Measurements from ENCODE around the gene FAT3. TPM values are rescaled to one million over a fixed set of nuclear protein-coding genes. Genes with fewer than 3 reads are reported as not detected.

The FAT3 gene
- polyA plus RNA-seq, 1 donor (not counting 4 experiments of a cell fraction or from before 2014, with no cell fraction given) = 0.69 TPM

- Histone ChIP-seq H3K4me3 (ENCODE audit: control insufficient read depth in 2 of 3, extremely low read depth in 1 of 3, insufficient read depth in 2 of 3, low read depth in 1 of 3, low read length in 3 of 3) (no peak overlapping the region), H3K9ac (ENCODE audit: control insufficient read depth, extremely low read depth, insufficient read depth, low read length) (no peak overlapping the region), H3K36me3 (ENCODE audit: control insufficient read depth in 2 of 2, extremely low read depth in 1 of 2, insufficient read depth in 2 of 2, low read length in 2 of 2) (no peaks in the 10 kb centered on the region), H3K9me1 (ENCODE audit: control insufficient read depth, extremely low read depth, insufficient read depth, low read length) (no peaks in the 10 kb centered on the region), H3K4me1 (ENCODE audit: control insufficient read depth, extremely low read depth, insufficient read depth, low read length) (no peaks in the 10 kb centered on the region), H3K27ac (ENCODE audit: control insufficient read depth, insufficient read depth, low read length) (no peak overlapping the region), H3K9me3 (ENCODE audit: control insufficient read depth, low read depth, low read length) (no peaks in the 10 kb centered on the region), H4K20me1 (ENCODE audit: control insufficient read depth, extremely low read depth, insufficient read depth, low read length) (no peaks in the 10 kb centered on the region), H3K27me3 (ENCODE audit: control insufficient read depth, extremely low read depth, insufficient read depth, low read length) (no peaks in the 10 kb centered on the region), H3K79me2 (ENCODE audit: control insufficient read depth, insufficient read depth, low read length) (no peaks in the 10 kb centered on the region), H3K4me2 (ENCODE audit: control insufficient read depth, extremely low read depth, insufficient read depth, low read depth, low read length) (no peak overlapping the region), H2AFZ (ENCODE audit: control insufficient read depth, low read length) (no peak overlapping the region)
- dilution Hi-C loops (cut with MboI; ENCODE audit: extremely low pct_ligation_motif_present, low sequenced_read_pairs) = no loop called here
- FAIRE-seq (no peak), DNase-seq (ENCODE audit: low read depth, low spot score) (no peak)
- no peak for TF ChIP-seq EZH2 (IDR thresholded peaks at IDR 0.05; ENCODE audit: low read length)
- no peak for TF ChIP-seq CTCF (optimal IDR thresholded peaks at IDR 0.05 in 1 of 3, IDR thresholded peaks at IDR 0.05 in 1 of 3, conservative IDR thresholded peaks at IDR 0.05 in 1 of 3; ENCODE audit: extremely low read depth in 1 of 3, insufficient read depth in 2 of 3, low read length in 3 of 3)
Measured at GRCh38 chr11:92216789-92217188, 7.8 kb upstream of the FAT3 start.

GRCh38 chr11:92219476-92219875 lies 5.1 kb upstream of the FAT3 start:
- H3K9me1 ChIP-seq (ENCODE audit: control insufficient read depth, extremely low read depth, insufficient read depth, low read length) = no peaks in the 10 kb centered on the region
- no peak overlapping the region for H3K9ac ChIP-seq (ENCODE audit: control insufficient read depth, extremely low read depth, insufficient read depth, low read length)
- no peaks in the 10 kb centered on the region for H3K36me3 ChIP-seq (ENCODE audit: control insufficient read depth in 2 of 2, extremely low read depth in 1 of 2, insufficient read depth in 2 of 2, low read length in 2 of 2)
- no peak for TF ChIP-seq CTCF (optimal IDR thresholded peaks at IDR 0.05 in 1 of 3, IDR thresholded peaks at IDR 0.05 in 1 of 3, conservative IDR thresholded peaks at IDR 0.05 in 1 of 3; ENCODE audit: extremely low read depth in 1 of 3, insufficient read depth in 2 of 3, low read length in 3 of 3)
- TF ChIP-seq EZH2 (IDR thresholded peaks at IDR 0.05; ENCODE audit: low read length) = no peak
- H4K20me1 ChIP-seq (ENCODE audit: control insufficient read depth, extremely low read depth, insufficient read depth, low read length) = no peaks in the 10 kb centered on the region
- no peak overlapping the region for H3K4me2 ChIP-seq (ENCODE audit: control insufficient read depth, extremely low read depth, insufficient read depth, low read depth, low read length)
- FAIRE-seq = no peak
- no peak overlapping the region for H3K27ac ChIP-seq (ENCODE audit: control insufficient read depth, insufficient read depth, low read length)
- peaks cover 20% of the 10 kb centered on the region for H3K27me3 ChIP-seq (ENCODE audit: control insufficient read depth, extremely low read depth, insufficient read depth, low read length)
- DNase-seq (ENCODE audit: low read depth, low spot score) = no peak
- H3K9me3 ChIP-seq (ENCODE audit: control insufficient read depth, low read depth, low read length) = no peaks in the 10 kb centered on the region
- dilution Hi-C loops (cut with MboI; ENCODE audit: extremely low pct_ligation_motif_present, low sequenced_read_pairs) = no loop called here
- H2AFZ ChIP-seq (ENCODE audit: control insufficient read depth, low read length) = no peak overlapping the region
- H3K4me3 ChIP-seq (ENCODE audit: control insufficient read depth in 2 of 3, extremely low read depth in 1 of 3, insufficient read depth in 2 of 3, low read depth in 1 of 3, low read length in 3 of 3) = no peak overlapping the region
- H3K4me1 ChIP-seq (ENCODE audit: control insufficient read depth, extremely low read depth, insufficient read depth, low read length) = no peaks in the 10 kb centered on the region
- no peaks in the 10 kb centered on the region for H3K79me2 ChIP-seq (ENCODE audit: control insufficient read depth, insufficient read depth, low read length)
